ENCODE measurements around the gene FCSK.
"Not testable (repeated sequence)": the region's sequence is repeated elsewhere in the genome, so short reads cannot be mapped to it uniquely, and the experiment has no call there.

Gene FCSK

GRCh38 chr16:70432723-70433457, 21.5 kb upstream of the FCSK start:
- no peak for DNase-seq

DNA sequence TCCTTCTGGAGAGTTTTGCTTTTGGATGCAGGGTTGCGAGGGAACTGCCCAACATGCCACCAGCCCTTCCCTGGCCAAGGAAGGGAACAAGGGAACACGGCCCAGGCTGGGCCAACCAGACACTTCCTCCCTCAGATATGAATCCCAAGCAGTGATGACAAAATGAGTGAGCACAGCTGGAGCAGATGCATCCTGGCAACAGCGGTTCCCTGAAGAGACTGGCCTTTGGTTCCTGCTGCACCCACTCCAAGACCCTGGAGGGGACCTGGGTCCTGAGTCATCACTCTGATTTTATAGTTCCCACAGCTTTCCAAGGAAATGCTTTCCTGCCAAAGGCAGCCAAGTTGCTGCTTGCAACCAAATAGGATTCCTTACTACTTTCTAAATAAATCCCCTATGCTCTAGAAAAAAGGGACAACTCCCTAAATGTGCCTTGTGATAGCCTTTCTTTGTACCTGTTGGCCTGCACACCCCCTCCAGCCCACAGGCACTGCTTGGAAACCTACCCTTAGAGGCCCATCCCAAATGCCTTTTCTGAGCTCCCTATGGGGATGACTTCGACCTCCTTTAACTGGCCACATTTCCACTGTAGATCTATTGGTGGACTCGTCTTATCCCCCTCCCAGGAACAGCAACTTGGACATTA, 20.8 kb upstream of the FCSK start:
- DNase-seq, result no peak

- no peak for DNase-seq
Measured at GRCh38 chr16:70434484-70435260, 19.7 kb upstream of the FCSK start.

GRCh38 chr16:70437017-70437581, 17.3 kb upstream of the FCSK start:
- DNase-seq, result no peak

- DNase-seq, result no peak
Measured at GRCh38 chr16:70437582-70438557, 16.5 kb upstream of the FCSK start.

- no peak for DNase-seq
Measured at GRCh38 chr16:70438585-70438968, 15.8 kb upstream of the FCSK start.

- peak; percentile 91 for DNase-seq
Measured at GRCh38 chr16:70438969-70439862, 15.2 kb upstream of the FCSK start, which contains the start of gene ST3GAL2. TSS of gene ST3GAL2 (minus strand) at chr16:70439100. CDS start at chr16:70398530, 40,570 bp downstream.

- DNase-seq, result no peak
Measured at GRCh38 chr16:70440009-70440692, 14.2 kb upstream of the FCSK start.

- no peak for DNase-seq
Measured at GRCh38 chr16:70441406-70441990, 12.9 kb upstream of the FCSK start.

DNA sequence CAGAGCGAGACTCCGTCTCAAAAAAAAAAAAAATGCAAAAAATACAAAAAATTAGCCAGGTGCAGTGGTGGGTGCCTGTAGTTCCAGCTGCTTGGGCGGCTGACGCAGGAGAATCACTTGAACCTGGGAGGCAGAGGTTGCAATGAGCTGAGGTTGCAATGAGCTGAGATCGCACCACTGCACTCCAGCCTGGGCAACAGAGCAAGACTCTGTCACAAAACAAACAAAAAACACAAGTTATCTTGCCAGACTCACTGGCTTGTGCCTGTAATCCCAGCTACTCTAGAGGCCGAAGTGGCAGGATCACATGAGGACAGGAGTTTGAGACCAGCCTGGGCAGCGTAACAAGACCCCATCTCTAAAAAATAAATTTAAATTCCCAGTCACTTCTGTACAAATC, 12.1 kb upstream of the FCSK start:
- no peak for DNase-seq

DNA sequence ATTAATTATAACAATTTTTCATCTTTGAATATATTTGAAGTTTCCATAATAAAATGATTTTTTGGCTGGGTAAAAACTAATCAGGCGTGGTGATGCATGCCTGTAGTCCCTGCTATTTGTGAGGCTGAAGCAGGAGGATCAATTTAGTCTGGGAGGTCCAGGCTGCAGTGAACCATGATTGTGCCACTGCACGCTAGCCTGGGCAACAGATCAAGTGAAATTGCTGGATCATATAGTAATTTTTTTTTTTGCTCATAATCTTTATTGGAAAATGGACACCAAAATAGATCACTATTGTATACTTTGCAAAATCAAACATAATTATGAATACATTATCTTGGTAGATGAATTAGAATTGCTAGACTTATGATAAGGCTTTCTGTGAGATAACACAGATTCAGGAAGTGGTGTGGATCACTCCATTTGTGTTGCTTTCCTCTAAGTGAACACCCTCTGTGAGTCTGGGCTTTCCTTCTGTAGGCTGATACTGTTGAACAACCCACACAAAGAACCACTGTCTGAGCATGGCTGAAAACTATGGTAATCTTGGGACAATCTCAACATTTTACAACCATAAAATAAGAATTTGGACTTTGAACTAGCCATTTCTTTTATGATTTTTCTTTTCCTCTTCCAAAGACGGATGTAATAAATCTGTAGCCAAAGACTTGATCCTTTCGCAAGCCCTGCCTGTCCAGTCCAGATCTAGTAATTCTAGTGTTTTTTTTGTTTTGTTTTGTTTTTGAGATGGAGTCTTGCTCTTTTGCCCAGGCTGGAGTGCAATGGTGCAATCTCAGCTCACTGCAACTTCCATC, 9.9 kb upstream of the FCSK start:
- DNase-seq, result no peak

- no peak for DNase-seq
Measured at GRCh38 chr16:70448075-70448474, 6.3 kb upstream of the FCSK start.

- DNase-seq, result not testable (repeated sequence)
Measured at GRCh38 chr16:70450142-70451003, 4.0 kb upstream of the FCSK start.

GRCh38 chr16:70451004-70451340, 3.4 kb upstream of the FCSK start:
- DNase-seq, result not testable (repeated sequence)

DNA sequence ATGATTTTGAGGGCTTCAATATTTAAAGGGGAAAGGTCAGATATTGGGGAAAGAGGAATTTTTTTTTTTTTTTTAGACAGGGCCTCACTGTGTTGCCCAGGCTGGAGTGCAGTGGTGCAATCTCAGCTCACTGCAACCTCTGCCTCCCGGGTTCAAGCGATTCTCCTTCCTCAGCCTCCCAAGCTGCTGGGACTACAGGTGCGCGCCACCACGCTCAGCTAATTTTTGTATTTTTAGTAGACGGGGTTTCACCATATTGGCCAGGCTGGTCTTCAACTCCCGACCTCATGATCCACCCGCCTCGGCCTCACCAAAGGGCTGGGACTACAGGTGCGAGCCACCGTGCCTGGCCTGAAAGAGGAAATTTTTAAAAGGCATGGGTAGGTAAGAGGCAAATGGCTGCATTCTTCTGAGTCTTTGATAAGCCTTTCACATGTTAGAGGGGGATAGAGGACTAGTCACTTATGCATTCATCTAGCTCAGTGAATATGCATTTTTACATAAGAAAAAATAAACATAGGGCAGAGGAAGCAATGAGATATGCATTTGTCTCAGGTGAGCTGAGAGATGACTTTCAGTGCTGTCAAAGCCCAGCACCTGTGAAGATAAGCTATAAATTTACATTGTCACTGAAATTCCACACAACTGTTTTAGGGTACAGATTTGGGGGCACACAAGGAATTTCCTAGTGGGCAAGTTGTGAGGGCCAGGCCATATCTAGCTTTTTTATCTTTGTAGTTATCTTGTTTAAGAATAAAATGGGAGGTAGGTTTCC, 1.1 kb upstream of the FCSK start:
- no peak for DNase-seq

DNA sequence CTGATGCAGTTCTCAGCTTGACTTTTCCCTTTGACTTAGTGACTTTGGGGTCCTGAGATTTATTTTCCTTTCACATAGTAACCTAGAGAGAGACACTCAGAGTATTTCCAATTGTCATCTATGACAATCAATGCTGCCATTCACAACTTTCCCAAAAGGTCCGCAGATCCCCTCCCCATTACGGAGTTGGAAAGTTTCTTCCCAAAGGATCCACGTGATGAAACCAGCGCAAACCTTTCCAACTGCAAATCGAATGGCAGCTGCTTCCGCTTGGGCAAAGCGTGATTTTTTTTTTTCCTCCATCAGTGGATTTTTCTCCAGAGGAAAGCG, 538 bp upstream of the FCSK start:
- no peak for DNase-seq

GRCh38 chr16:70455910-70456309, 1.5 kb downstream of the FCSK start:
- no peak for DNase-seq

Measured in activated CD4-positive, alpha-beta T cell treated with anti-CD3 and anti-CD28 coated beads for 1 hour (primary cell).